Left lung (tissue), 10 donors: ENCODE data around the gene NPFFR1. TPM values are rescaled to one million over a fixed set of nuclear protein-coding genes. Genes with fewer than 3 reads are reported as not detected.

Source experiments
- ATAC-seq: fragments of 200-7000 bp; cut with Tn5 transposase; one replicate; pipeline ENCODE4 v1.9.1; 2020; ENCODE audit warnings: moderate library complexity
- DNase-seq, 4 donors: peaks; one replicate each; pipeline ENCODE4 v3.0.0-alpha.2; 2013 to 2020
- H3K27ac ChIP-seq, 2 donors: fragments of 200-600 bp; sonication (generic) in 1 of 2; one replicate each; pipeline versions ENCODE4 v1.5.0 to v1.8.0; 2020 to 2021
- H3K27me3 ChIP-seq, 2 donors: fragments of 200-600 bp; sonication (generic) in 1 of 2; one replicate each; pipeline versions ENCODE4 v1.5.0 to v1.8.0; 2020 to 2021
- H3K36me3 ChIP-seq, 2 donors: fragments of 200-600 bp; sonication (generic) in 1 of 2; one replicate each; pipeline versions ENCODE4 v1.5.0 to v1.8.0; 2020 to 2021
- H3K4me1 ChIP-seq, 2 donors: fragments of 200-600 bp; one replicate each; pipeline ENCODE4 v1.8.0; 2021
- H3K4me3 ChIP-seq, 2 donors: fragments of 200-600 bp; sonication (generic) in 1 of 2; one replicate each; pipeline versions ENCODE4 v1.5.0 to v1.8.0; 2020 to 2021; ENCODE audit warnings: mild to moderate bottlenecking in 1 of 2
- H3K9me3 ChIP-seq, 2 donors: fragments of 200-600 bp; sonication (generic) in 1 of 2; one replicate each; pipeline versions ENCODE4 v1.5.0 to v1.8.0; 2020 to 2021
- CTCF ChIP-seq, 2 donors: fragments of 200-600 bp; sonication (generic) in 1 of 2; IDR thresholded peaks; one replicate each; pipeline versions ENCODE4 v1.5.0 to v1.8.0; 2021; ENCODE audit warnings: antibody characterized with exemption in 2 of 2
- intact Hi-C, 2 donors: fragments of 100-400 bp; cut with DNase I; formaldehyde crosslinking; loops; one replicate each; pipeline versions ENCODE4 v1.11.2 to v1.14.2; 2022
- polyA plus RNA-seq, 6 donors: library from polyadenylated mRNA; unstranded; fragments of 120-200 nt; gene quantifications; one replicate each; pipeline ENCODE4 v1.2.1, GENCODE V29; 2013; ENCODE audit not compliant: insufficient read length in 6 of 6
- total RNA-seq, 2 donors: library from RNA; stranded (reverse); fragmentation: NEBNext Ultra II Directional; extraction: Animal tissue kit (Norgen Biotek cat#: 25700); gene quantifications; one replicate each; pipeline ENCODE4 v1.2.1, GENCODE V29; 2021
- donor health status: DM: no; HTN: yes; CAD: no.
- donor health status: DM: no; HTN: no; CAD: no.

Gene NPFFR1
- total and polyA plus RNA-seq, 8 donors = 0.20 to 0.80 (median 0.42) TPM

- Histone ChIP-seq H3K4me3 (no peak overlapping the region), H3K4me1 (peaks cover 10 to 26% of the 10 kb centered on the region in 2 donors), H3K27me3 (no peaks in the 10 kb centered on the region), H3K9me3 (no peaks in the 10 kb centered on the region), H3K36me3 (no peaks in the 10 kb centered on the region), H3K27ac (peak overlapping the region; percentile 67)
- DNase-seq = peak in 3 of 4 donors; percentile 58 to 93 (median 88)
- intact Hi-C loops = no loop called here
- TF ChIP-seq CTCF (IDR thresholded peaks at IDR 0.05) = no peak
- peak; percentile 99 for ATAC-seq
These were observed 12.6 kb upstream of the NPFFR1 start for GRCh38 chr10:70296406-70296899.

GRCh38 chr10:70295926-70296325, 12.1 kb upstream of the NPFFR1 start:
- no peak for TF ChIP-seq CTCF (IDR thresholded peaks at IDR 0.05)
- ATAC-seq = peak; percentile 4
- intact Hi-C loops = no loop called here

GRCh38 chr10:70295321-70295720, 11.5 kb upstream of the NPFFR1 start:
- ATAC-seq = no peak
- H3K4me3 ChIP-seq = no peak overlapping the region
- no peaks in the 10 kb centered on the region for H3K9me3 ChIP-seq
- H3K4me1 ChIP-seq = peaks cover 12 to 21% of the 10 kb centered on the region in 2 donors
- peak in 1 of 4 donors; percentile 16 for DNase-seq
- intact Hi-C loops = no loop called here
- no peak for TF ChIP-seq CTCF (IDR thresholded peaks at IDR 0.05)
- no peak overlapping the region for H3K27ac ChIP-seq
- H3K36me3 ChIP-seq = no peaks in the 10 kb centered on the region
- no peaks in the 10 kb centered on the region for H3K27me3 ChIP-seq

More at GRCh38 chr10:70295926-70296325, 12.1 kb upstream of the NPFFR1 start:
- H3K27ac ChIP-seq = peak overlapping the region; percentile 67
- H3K4me3 ChIP-seq = no peak overlapping the region
- DNase-seq = no peak
- no peaks in the 10 kb centered on the region for H3K9me3 ChIP-seq
- no peaks in the 10 kb centered on the region for H3K27me3 ChIP-seq
- H3K36me3 ChIP-seq = no peaks in the 10 kb centered on the region
- peaks cover 10 to 21% of the 10 kb centered on the region in 2 donors for H3K4me1 ChIP-seq

DNA sequence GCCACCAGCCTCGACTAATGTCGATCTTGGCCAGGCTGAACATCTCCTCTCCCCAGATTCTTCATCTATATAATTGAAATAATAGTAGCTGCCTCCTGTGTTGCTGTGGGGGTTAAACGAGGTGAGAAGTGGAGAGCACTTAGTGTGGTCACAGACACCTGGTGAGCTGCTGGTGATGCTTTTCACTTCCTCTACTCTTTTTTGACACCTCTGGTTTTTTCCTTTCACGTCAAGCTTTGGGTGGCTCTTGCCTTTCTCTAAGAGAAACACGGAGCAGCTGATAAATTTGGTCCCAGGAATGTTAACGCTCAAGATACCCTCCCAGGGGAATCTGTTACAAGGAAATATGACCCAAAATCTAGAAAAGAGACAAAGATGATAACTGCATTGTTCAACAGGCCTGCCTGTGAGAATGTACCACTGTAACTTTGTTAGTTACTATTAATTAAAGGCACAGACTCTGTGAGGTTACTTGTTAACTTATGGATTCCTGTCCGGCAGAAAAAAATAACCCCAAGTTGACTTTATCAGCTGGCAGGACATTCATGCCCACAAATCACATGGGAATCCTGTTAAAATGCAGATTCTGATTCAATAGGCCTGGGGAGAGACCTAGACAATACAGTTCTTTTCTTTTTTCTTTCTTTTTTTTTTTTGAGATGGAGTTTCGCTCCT, 9.5 kb upstream of the NPFFR1 start:
- ATAC-seq (no peak), DNase-seq (no peak)
- Histone ChIP-seq H3K4me1 (peaks cover 13 to 21% of the 10 kb centered on the region in 2 donors), H3K9me3 (no peaks in the 10 kb centered on the region), H3K27ac (no peak overlapping the region), H3K4me3 (no peak overlapping the region), H3K27me3 (no peaks in the 10 kb centered on the region), H3K36me3 (no peaks in the 10 kb centered on the region)
- intact Hi-C loops = no loop called here
- TF ChIP-seq CTCF (IDR thresholded peaks at IDR 0.05) = no peak

DNA sequence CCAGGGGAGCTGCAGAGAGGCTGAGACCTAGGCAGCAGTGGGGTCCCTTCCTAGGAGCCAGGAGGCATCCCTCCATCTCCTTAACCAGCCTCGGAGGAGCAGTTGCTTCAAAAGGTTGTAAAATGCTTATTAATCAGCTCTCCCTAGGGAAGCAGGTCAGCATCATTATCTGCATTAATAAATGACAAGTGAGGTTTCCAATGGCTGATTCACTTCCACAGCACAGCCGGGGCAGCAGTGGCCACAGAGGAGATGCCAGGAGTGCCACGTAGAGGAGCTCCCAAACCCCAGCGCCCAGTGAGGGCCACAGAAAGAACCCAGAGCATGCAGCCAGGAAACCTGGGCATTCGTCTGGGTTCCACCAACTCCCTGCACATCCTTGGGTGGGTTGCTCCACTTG, 8.2 kb upstream of the NPFFR1 start:
- no peaks in the 10 kb centered on the region for H3K9me3 ChIP-seq
- no peaks in the 10 kb centered on the region for H3K36me3 ChIP-seq
- H3K27ac ChIP-seq = no peak overlapping the region
- no peak overlapping the region for H3K4me3 ChIP-seq
- H3K4me1 ChIP-seq = peaks cover 13 to 17% of the 10 kb centered on the region in 2 donors
- intact Hi-C loops = no loop called here
- ATAC-seq (no peak), DNase-seq (no peak)
- no peak for TF ChIP-seq CTCF (IDR thresholded peaks at IDR 0.05)
- H3K27me3 ChIP-seq = no peaks in the 10 kb centered on the region
